Fibroblast of villous mesenchyme (primary cell): ENCODE measurements around the gene EP400. TPM values are rescaled to one million over a fixed set of nuclear protein-coding genes. Genes with fewer than 3 reads are reported as not detected.

Experiments
- DNase-seq: peaks from one replicate; pipeline ENCODE4 v3.0.0-alpha.2; 2010; ENCODE audit warnings: low read depth
- H3K4me3 ChIP-seq: 2 replicates; pipeline ENCODE4 v1.5.1; 2011; ENCODE audit warnings: low read depth, mild to moderate bottlenecking, low read length
- CTCF ChIP-seq: IDR thresholded peaks from 2 replicates; pipeline ENCODE4 v1.5.1; 2012; ENCODE audit warnings: low read depth, mild to moderate bottlenecking, low read length; ENCODE audit not compliant: insufficient read depth
- total RNA-seq: library from RNA; depleted of rRNA; stranded (reverse); fragments of >200 nt; gene quantifications from 2 replicates; pipeline ENCODE4 v1.2.3, GENCODE V29; 2012

Gene EP400
- total RNA-seq = 13.0 and 13.2 TPM in 2 replicates

GRCh38 chr12:131949431-131950181 is at the start of gene EP400:
EP400 (plus strand) TSS chr12:131949942; CDS start chr12:131960620, 10,678 bp downstream.
- peak within 1 kb of the TSS; percentile 79 for H3K4me3 ChIP-seq
- TF ChIP-seq CTCF = peak; percentile 26
- DNase-seq = peak; percentile 95

- no peak for DNase-seq
- H3K4me3 ChIP-seq = no peak overlapping the region
- no peak for TF ChIP-seq CTCF
Observed at GRCh38 chr12:131900397-131900796, 49.3 kb upstream of the EP400 start.

GRCh38 chr12:131901431-131902331 is 48.1 kb upstream of the EP400 start:
- no peak for TF ChIP-seq CTCF
- H3K4me3 ChIP-seq = no peak overlapping the region
- no peak for DNase-seq

GRCh38 chr12:131902332-131903241 is 47.2 kb upstream of the EP400 start:
- TF ChIP-seq CTCF = no peak
- no peak for DNase-seq
- H3K4me3 ChIP-seq = no peak overlapping the region

- DNase-seq = no peak
- no peak for TF ChIP-seq CTCF
- H3K4me3 ChIP-seq = no peak overlapping the region
Observed at GRCh38 chr12:131903270-131904255, 46.2 kb upstream of the EP400 start.
